Peyer's patch (tissue), 4 donors: ENCODE results near the gene ARMH4.

Experiments
- POLR2A ChIP-seq, 2 donors: fragments of 450-650 bp; IDR thresholded peaks; one replicate each; pipeline ENCODE4 v1.5.1; 2017; ENCODE audit warnings: antibody characterized with exemption in 2 of 2, mild to moderate bottlenecking in 2 of 2, moderate library complexity in 2 of 2
- TF ChIP-seq, protein P1 (sequence below), 6 experiments: fragments of 450-650 bp in 4 of 6; fragments of 200-600 bp in 2 of 6; sonication (generic) in 1 of 6; IDR thresholded peaks; one replicate each; pipeline ENCODE4 v1.5.1; 2017 to 2019; ENCODE audit warnings: antibody characterized with exemption in 6 of 6, mild to moderate bottlenecking in 3 of 6, moderate library complexity in 1 of 6

- TF ChIP-seq, protein P1, sequence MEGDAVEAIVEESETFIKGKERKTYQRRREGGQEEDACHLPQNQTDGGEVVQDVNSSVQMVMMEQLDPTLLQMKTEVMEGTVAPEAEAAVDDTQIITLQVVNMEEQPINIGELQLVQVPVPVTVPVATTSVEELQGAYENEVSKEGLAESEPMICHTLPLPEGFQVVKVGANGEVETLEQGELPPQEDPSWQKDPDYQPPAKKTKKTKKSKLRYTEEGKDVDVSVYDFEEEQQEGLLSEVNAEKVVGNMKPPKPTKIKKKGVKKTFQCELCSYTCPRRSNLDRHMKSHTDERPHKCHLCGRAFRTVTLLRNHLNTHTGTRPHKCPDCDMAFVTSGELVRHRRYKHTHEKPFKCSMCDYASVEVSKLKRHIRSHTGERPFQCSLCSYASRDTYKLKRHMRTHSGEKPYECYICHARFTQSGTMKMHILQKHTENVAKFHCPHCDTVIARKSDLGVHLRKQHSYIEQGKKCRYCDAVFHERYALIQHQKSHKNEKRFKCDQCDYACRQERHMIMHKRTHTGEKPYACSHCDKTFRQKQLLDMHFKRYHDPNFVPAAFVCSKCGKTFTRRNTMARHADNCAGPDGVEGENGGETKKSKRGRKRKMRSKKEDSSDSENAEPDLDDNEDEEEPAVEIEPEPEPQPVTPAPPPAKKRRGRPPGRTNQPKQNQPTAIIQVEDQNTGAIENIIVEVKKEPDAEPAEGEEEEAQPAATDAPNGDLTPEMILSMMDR (IDR thresholded peaks at IDR 0.05): no peak
- no peak for TF ChIP-seq POLR2A (IDR thresholded peaks at IDR 0.05)
Measured at GRCh38 chr14:58109744-58110143, 42.3 kb downstream of the ARMH4 start.
